HG02840 (cell line): ENCODE results near the gene CBLB.

Experiments
- ATAC-seq: cut with Tn5 transposase; IDR thresholded peaks from one replicate; pipeline ENCODE4 v1.9.1; 2021; ENCODE audit warnings: mild to moderate bottlenecking, moderate library complexity, moderate number of reproducible peaks; ENCODE audit not compliant: unreplicated experiment, low FRiP score

CBLB gene

DNA sequence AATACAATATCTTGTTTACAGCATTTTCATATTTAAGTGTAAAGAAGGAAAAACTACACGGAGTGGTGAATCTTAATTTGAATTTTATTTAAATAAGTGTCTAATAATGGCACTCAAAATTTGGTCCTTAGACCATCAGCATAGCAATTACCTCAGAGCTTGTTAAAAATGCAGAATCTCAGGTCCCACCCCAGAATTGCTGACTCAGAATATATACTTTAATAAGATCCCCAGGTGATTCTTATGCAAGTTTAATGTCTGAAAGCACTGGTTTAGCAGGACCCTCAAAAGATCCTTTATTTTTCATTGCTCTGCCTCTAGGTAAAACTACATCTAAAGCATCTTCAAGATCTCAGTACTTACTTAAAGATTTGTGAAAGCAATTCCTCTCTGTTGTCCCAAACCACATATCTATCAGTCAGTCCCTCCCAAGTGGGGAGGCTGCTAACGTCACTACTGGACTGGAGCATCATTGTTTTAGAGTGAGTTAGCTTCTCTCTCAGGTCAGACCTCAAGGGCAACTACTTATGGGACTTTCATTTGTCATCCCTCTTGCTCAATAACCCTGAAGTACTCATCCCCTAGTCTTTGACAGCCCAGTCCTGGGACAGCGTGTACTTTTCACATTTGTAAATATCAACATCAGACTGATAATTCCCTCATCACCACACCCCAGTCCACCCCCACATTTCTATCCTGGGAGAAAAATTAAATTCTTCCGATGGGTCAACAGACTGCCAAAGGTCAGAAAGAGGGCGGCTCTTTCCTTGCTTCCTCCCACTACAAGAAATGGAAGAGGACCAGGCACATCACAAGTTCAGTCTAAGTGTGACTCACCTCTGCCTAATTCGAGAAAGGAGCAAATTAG is 76.7 kb downstream of the CBLB start:
- no peak for ATAC-seq

DNA sequence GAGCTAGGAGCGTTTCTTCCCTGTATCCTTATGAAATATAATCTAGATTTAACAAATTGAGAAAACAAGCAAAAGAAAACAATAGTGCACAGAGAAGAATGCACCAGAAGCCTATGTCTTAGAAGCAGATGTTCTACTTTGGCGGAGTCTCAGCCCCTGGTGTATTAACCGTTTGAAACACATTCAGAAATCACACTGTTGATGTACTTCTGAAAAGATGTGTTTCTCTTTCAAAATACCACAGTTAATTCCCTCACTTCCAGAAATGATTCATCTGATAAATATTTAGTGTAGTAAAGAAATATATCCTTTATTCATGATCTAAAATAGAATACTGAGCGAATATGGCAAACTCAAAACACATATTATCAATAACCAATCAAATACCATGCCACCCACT is 77.7 kb downstream of the CBLB start:
- ATAC-seq, result no peak

DNA sequence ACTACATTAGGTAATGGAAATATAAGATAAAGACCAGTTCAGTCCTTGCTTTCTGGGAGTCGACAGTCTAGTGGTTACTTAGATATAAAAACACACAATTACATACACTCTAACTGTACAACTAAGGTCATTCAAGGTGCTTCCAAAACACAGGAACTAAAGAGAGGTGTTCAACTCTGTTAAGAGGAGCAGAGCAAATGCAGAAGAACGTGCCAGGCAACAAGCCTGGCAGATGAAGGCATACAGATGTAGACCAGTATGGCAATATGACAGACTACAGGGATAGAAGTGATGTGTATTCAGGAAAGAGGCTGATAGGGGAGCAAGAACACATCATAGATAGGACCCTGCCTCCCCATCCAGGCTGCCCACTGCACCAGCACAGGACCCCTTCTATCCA is 78.3 kb downstream of the CBLB start:
- no peak for ATAC-seq

DNA sequence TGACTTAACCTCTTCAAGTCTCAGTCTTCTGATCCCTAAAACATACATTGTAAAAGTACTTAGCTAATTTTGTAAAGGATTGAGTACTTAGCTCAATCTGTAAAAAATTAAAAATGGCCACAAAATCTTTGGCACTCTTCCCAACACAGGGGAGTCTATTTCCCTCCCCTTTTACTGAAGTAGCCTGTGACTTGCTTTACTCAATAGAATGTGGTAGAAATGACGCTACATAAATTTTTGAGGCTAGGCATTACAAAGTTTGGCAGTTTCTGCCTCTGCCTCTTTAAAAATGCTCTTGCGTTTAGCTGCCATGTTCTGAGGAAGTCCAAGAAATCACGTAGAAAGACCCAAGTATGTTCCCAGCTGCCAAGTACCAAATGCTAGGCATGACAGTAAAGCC is 80.2 kb downstream of the CBLB start:
- ATAC-seq, result no peak

DNA sequence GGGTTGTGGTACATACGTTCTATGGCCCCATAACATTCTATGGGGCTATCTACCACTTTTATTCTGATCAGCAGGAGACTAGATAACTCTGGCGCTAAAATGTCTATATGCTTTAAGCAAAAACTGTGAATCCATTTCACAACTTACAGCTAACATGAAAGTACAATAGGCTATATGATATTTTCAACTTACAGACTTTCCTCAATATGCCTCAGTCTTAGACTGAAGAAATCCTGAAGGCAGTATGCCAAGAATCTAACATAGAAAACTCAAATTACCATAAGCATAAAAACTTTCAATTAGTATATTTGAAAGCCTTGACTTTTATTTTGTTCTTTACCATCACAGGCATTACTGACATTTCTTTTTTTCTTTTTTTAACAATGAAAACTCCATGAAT is 81.4 kb downstream of the CBLB start:
- no peak for ATAC-seq

DNA sequence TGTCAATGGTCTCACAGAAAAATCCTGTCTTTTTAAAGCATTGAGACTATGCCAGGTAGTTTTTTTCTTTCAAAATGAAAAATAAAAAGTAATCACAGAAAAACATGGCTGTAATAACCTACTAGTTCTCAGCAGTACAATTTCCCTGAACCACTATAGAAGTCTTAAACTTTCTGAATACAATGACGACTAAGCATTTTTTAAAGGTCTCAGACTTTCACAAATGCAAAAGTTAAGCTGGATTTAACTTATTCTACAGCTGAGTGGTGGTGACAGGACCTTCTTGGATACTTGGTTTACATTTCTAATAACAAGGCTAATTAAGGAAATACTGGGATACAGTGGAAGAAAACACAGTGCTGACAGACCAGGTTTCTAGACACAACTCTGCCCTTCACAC is 81.8 kb downstream of the CBLB start:
- ATAC-seq, result no peak

DNA sequence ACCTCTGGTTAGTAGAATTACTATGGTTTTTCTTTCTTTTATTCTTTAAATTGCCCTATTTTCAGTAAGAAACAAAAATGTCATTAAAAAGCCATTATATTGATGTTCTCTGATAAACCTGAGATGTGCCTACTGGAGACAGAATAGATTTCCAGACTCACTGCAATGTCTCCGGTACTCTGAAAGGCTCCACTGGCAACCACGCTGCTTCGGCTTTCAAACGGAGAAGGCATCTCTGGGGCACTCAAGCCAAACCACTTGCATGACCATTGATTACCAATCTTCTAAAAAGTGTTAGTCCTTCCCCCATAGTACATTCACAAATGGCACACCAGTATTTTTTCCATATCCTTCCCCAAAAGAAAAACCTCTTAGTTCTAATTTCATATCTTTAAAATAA is 82.6 kb downstream of the CBLB start:
- ATAC-seq, result no peak

DNA sequence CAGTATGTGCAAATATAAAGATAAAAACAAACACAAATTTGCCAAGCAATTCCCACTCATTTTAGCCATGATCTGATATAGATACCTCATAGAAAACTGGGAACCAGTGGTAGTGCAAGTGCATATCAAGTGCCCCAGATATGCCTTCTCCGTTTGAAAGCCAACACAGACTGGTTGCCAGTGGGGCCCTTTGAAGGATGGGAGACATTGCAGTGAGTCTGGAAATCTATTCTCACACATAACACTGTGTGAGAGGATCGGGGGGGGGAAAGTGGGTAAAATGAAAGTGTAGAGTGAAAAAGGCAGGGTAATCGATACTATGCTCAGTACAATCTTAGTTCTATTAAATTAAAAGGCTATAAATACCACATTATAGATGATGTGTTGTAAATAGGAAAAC is 83.0 kb downstream of the CBLB start:
- no peak for ATAC-seq

DNA sequence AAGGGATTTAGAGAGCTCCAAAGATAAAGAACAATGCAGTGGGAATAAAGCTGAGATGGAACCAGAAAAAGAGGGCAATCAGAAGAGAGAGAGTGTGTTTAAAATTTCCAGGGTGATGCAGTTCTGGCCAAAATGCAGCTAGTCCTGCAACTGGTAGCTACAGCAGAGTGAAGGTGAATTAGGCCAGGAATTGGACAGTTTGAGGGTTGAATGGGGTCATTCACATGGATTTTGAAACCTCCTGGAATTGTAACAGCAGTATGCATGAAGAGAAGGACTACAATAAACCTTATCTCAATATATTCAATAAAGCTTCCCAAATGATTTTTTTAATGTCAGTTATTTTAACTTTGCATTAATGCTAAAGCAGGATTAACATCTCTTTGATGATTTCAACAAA is 85.2 kb downstream of the CBLB start:
- ATAC-seq, result no peak

DNA sequence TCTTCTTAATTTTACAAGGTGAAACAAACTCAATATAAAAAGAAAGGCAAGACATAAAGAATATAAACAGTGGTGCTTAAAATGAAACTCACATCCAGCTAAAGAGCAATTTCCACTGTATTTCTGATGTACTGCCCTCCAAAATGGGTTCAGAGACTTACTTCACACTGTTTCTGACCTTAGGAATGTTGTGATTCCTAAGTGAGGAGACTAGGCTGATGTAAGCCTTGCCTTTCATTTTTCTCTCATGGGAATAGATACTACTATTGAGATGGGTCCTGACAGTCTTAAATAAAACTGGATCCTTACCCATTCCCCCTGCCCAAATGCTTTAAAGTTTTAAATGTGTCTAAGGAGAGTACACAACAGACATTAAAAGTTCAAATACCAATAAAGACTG is 86.9 kb downstream of the CBLB start:
- ATAC-seq, result no peak

DNA sequence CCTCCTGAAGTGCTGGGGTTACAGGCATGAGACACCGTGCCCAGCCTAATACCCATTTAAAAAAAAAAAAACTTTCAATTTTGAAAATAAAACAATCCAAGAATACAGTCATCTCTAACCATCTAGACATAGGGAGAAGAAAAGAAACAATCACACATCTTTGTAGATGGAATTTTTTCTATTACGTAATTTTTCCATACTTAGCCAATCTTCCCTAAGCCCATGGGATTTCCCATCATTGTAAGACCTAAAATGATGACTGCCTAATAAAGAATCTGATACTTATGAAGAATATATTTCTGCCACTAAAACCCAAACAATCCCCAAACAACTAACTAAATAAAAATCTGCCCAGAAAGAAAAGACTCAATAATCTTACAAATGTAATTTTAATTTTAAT is 88.7 kb downstream of the CBLB start:
- ATAC-seq, result no peak

DNA sequence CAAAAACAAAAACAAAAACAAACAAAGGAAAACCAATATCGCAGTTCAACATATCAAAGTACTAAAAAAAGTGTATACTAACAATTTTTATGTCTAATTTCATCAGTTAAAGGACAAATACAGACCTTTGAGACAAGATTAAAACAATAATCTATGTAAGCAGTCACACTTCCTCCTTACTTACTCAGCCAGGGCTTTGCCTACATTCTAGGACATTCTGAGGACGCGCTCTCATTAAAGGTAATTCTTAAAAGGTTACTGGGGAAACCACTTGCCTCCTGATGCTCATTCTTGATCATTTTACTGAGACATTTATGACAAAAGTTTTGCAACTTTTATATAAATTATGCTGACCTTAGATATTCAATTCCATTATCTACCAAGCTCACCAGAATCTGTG is 93.4 kb downstream of the CBLB start:
- ATAC-seq, result no peak

DNA sequence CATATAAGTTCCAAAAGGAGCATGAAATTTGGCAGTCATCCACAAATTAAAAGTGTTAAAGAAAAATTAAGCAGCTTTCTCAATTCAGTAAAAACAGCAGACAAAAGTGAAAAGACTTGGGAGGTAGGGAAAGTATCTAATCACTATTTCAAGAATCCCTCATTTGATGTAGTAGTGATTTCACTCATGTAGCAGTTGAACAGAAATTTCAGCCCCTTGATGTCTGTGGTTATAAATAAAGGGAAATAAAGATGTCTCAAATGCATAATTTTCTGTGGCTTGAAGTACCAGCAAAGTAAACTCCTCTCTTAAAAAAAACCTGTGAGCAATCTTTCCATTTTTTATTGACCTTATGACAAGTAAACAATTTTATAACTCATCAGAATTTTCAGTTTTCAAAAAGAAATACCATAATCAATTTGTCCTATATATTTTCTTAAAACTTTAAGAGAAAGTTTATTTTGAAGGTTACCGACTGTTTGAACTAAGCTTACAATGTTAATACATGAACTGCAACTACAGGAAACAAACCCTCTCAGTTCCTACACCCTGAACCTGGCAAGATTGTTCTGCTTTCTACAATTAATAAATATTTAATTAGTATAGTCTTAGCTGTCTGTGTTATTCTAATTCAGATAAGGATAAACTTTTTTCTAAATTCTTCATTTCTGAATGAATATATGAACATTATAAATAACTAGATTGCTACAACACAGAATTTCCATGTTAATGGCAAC is 94.2 kb downstream of the CBLB start:
- no peak for ATAC-seq

DNA sequence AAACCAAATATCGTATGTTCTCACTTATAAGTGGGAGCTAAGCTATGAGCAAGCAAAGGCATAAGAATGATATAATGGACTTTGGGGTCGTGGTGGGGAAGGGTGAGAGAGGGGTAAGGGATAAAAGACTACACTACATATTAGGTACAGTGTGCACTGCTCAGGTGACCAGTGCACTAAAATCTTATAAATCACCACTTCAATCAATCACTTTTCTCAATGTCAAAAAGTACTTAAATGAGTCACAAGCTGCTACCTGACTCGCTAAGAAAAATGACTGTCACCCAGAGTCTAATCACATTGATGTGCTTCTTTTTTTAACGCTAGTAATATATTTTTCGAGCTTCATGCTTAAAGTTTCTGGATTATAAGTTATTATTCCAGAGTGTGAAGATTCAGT is 95.5 kb downstream of the CBLB start:
- ATAC-seq, result no peak

DNA sequence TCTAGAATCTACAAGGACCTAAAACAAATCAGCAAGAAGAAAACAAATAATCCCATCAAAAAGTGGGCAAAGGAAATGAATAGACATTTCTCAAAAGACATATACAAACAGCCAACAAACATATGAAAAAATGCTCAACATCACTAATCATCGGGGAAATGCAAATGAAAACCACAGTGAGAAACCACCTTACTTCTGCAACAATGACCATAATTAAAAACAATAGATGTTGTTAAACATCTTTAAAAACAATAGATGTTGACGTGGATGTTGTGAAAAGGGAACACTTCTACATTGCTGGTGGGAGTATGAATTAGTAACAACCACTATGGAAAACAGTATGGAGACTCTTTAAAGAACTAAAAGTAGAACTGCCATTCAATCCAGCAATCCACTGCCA is 96.2 kb downstream of the CBLB start:
- no peak for ATAC-seq

DNA sequence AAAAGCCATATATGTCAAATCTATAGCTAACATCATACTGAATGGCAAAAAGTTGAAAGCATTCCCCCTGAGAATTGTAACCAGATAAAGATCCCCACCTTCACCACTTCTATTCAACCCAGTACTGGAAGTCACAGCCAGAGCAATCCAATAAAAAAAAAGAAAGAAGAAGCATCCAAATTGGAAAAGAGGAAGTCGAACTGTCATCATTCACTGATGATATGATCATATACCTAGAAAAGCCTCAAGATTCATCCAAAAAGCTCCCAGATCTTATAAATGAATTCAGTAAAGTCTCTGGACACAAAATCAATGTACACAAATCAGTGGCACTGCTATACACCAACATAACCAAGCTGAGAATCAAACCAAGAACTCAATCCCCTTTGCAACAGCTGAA is 97.4 kb downstream of the CBLB start:
- no peak for ATAC-seq

DNA sequence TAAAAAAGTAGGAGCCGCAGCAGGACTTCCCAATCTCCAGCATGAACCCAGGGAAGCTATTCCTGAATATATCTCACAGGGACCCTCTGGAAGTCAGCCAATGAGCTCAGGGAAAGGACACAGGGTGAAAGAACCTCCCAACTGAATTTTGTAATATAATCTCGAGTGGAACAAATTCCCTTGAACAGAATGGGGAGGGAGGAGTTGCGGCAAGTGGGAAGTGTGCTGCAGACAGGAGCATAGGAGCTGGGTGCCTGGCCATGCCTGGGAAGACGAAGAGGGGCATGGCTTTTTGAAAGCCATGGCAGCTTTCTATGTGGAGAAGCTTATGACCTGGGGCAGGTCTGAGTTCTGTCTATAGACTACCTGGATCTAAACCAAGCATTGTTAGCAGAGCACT is 98.4 kb downstream of the CBLB start:
- no peak for ATAC-seq

DNA sequence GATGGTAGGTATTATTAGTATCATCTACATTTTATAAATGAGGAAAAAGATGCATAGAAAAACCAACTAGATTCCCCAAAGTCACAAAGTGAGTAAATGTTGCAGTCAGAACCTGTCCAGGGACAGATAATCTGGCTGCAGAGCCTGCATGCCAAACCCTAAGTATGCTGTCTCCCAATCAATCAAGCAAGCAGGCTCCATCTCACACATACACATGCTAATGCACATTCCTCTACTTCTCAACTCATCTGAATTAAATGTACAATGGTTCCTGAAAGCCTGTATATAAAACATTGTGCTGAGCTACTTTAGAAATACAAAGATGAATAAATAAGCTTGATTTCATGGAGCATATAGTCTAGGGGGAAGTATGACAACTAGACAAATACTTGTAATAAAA is 101.0 kb downstream of the CBLB start:
- no peak for ATAC-seq

DNA sequence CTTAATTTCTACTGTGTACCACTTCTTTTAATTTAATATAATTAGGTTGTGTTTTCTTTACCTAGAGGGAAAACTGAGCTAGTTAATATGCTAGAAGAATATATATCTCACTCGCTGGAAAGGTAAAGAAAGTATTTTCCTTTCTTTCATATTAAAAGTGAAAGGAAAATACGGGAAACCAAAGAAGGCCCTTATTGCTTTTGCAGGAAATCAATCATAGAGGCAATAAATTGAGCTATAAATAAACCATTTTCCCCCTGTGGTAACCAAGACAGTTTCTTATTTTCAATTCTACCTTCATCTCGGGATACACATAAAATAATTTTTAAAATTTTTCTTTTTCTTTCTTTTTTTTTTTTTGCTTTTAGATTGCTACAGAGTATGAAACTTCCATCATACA is 101.6 kb downstream of the CBLB start:
- ATAC-seq, result no peak

DNA sequence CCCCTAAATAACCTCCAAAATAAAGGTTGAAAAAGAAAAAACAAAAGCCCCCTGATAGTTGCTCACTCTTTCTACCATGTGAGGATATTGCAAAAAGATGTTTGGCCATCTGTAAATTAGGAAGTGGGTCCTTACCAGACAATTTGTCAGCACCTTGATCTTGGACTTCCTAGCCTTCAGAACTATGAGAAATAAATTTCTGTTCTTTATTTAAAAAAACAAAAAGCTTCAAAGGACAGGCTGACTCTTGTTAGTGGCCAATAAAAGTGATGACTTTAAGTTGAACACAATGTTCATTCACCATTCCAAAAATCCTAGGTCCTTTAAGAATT is 103.5 kb downstream of the CBLB start:
- no peak for ATAC-seq

DNA sequence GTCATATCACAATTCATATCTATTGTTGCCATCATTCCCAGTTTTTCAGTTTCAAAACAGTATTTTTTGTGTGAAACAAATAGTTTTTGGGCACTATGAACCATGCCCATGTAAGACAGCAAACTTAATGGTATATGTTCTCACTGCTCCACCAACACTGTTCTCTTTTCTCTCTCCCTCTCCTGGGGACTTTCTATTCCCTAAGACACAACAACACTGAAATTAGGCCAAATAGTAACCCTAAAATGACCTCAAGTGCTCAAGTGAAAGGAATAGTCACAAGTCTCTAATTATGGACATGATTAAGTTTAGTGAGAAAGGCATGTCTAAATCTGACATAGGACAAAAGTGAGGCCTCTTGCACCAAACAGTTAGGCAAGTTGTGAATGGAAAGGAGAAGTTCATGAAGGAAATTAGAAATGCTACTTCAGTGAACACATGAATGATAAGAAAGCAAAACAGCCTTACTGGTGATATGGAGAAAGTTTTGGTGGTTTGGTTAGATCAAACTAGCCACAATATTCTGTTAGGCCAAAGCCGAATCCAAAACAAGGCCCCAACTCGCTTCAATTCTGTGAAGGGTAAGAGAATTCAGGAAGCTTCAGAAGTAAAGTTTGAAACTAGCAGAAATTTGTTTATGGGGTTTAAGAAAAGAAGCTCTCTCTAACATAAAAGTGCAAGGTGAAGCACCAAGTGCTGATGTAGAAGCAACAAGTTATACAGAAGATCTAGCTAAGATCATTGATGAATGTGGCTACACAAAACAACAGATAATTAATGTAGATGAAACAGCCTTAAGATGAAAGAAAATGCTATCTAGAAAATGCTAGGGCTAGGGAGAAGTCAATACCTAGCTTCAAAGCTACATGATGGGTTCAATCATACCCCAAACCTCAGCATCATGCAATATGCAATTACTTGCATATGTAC is 104.2 kb downstream of the CBLB start:
- no peak for ATAC-seq
